Activated CD8-positive, alpha-beta T cell treated with anti-CD3 and anti-CD28 coated beads, Interleukin-2, amount 10 ng/mL, durations not matched to agents 7 days and 5 days (primary cell): ENCODE data around the gene IMPG1. TPM values are rescaled to one million over a fixed set of nuclear protein-coding genes. Genes with fewer than 3 reads are reported as not detected.

Source experiments
- ATAC-seq: fragments of 150-1000 bp; cut with Tn5 transposase; one replicate; pipeline ENCODE4 v1.10.0; 2021; ENCODE audit warnings: moderate library complexity
- CTCF ChIA-PET: fragments of 350-600 bp; sonication (Branson Sonifier 250); formaldehyde crosslinking; loops from one replicate; lab custom pipeline; 2021; ENCODE audit warnings: antibody characterized with exemption; lab: Charles Lee
- POLR2A ChIA-PET: fragments of 350-600 bp; sonication (Branson Sonifier 250); formaldehyde crosslinking; loops from one replicate; lab custom pipeline; 2021; ENCODE audit warnings: antibody characterized with exemption; lab: Charles Lee
- DNase-seq: peaks from one replicate; pipeline ENCODE4 v3.0.0-alpha.2; 2020
- H3K27ac Mint-ChIP-seq: one replicate; pipeline ENCODE4 v1.8.0; 2021; ENCODE audit warnings: mild to moderate bottlenecking, mixed read lengths
- H3K27me3 Mint-ChIP-seq: one replicate; pipeline ENCODE4 v1.8.0; 2021; ENCODE audit warnings: low read depth, mixed read lengths
- H3K36me3 Mint-ChIP-seq: one replicate; pipeline ENCODE4 v1.8.0; 2021; ENCODE audit warnings: low read depth, mixed read lengths
- H3K4me1 Mint-ChIP-seq: one replicate; pipeline ENCODE4 v1.8.0; 2021; ENCODE audit warnings: low read depth, mixed read lengths
- H3K4me3 Mint-ChIP-seq: one replicate; pipeline ENCODE4 v1.8.0; 2021; ENCODE audit warnings: mild to moderate bottlenecking, mixed read lengths
- H3K9me3 Mint-ChIP-seq: one replicate; pipeline ENCODE4 v1.8.0; 2022; ENCODE audit warnings: mixed read lengths; ENCODE audit not compliant: insufficient read depth
- total RNA-seq, 2 experiments: library from RNA; stranded (reverse); gene quantifications; one replicate each; pipeline ENCODE4 v1.2.3, GENCODE V29; 2021

The IMPG1 gene
- not detected for total RNA-seq

DNA sequence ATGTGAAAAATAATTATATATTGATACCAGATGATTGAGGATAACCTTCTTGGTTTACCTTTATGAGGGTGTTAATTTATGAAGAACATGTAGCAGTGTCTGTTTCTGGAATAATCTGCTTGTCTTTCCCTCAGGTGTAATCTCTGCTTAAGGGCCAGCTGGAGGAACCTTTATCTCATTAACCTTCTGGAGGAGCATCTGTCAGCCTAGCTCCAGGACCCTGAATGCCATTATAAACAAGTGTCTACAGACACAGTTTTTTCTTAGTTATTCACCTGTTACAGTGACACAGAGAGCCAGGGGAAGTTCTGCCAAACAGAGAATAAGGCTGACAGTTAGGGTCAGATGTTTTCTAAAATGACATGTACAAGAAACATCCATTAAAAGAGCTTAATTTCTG is at the start of gene IMPG1:
TSS of gene IMPG1 (minus strand) at position 101 of the 400 bp plus-strand sequence. CDS start 174 bp downstream, outside the sequence.
- no peak within 1 kb of the TSS for H3K4me3 Mint-ChIP-seq
- CTCF ChIA-PET = no interaction called here
- no peaks in the 10 kb centered on the region for H3K27me3 Mint-ChIP-seq
- POLR2A ChIA-PET = no interaction called here
- DNase-seq = no peak
- ATAC-seq = no peak
- no peaks in the 10 kb centered on the region for H3K4me1 Mint-ChIP-seq
- no peak within 1 kb of the TSS for H3K27ac Mint-ChIP-seq
- no peaks in the 10 kb centered on the region for H3K36me3 Mint-ChIP-seq
- peaks cover 16% of the 10 kb centered on the region for H3K9me3 Mint-ChIP-seq

- no peak for DNase-seq
- no peak overlapping the region for H3K27ac Mint-ChIP-seq
- CTCF ChIA-PET = no interaction called here
Observed at GRCh38 chr6:76120302-76120701, 47.8 kb upstream of the IMPG1 start.

DNA sequence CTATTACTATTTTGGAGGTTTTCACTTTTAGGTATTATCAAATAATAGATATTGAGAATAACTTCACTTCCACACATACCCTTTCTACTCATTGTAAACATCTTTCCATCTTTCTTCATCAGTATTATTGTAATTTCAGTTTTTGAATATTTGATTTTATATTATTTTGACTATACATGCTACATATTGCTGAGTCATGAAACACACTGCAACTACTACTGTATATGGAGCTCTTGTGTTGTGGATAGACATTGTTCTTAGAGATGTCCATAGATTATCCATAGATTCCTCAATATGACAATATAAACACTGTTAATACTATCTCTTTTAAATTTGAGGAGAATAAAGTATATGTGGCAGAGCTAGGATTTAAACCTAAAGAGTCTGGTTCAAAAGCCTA is 819 bp upstream of the IMPG1 start:
- Mint-ChIP-seq H3K27ac (no peak overlapping the region), H3K4me1 (no peaks in the 10 kb centered on the region), H3K36me3 (no peaks in the 10 kb centered on the region), H3K27me3 (no peaks in the 10 kb centered on the region), H3K4me3 (no peak overlapping the region), H3K9me3 (peaks cover 16% of the 10 kb centered on the region)
- DNase-seq (no peak), ATAC-seq (no peak)
- POLR2A ChIA-PET = no interaction called here
- CTCF ChIA-PET = no interaction called here

More at GRCh38 chr6:76120302-76120701, 47.8 kb upstream of the IMPG1 start:
- POLR2A ChIA-PET = no interaction called here
- Mint-ChIP-seq H3K9me3 (peaks cover 8% of the 10 kb centered on the region), H3K4me1 (no peaks in the 10 kb centered on the region), H3K36me3 (no peaks in the 10 kb centered on the region), H3K27me3 (no peaks in the 10 kb centered on the region), H3K4me3 (no peak overlapping the region)
- no peak for ATAC-seq

GRCh38 chr6:76057469-76057868 is 15.0 kb downstream of the IMPG1 start:
- Mint-ChIP-seq H3K27me3 (no peaks in the 10 kb centered on the region), H3K9me3 (peaks cover 12% of the 10 kb centered on the region), H3K36me3 (no peaks in the 10 kb centered on the region), H3K27ac (no peak overlapping the region), H3K4me1 (no peaks in the 10 kb centered on the region), H3K4me3 (no peak overlapping the region)
- ChIA-PET POLR2A (no interaction called here), CTCF (no interaction called here)
- ATAC-seq = no peak
- DNase-seq = no peak

DNA sequence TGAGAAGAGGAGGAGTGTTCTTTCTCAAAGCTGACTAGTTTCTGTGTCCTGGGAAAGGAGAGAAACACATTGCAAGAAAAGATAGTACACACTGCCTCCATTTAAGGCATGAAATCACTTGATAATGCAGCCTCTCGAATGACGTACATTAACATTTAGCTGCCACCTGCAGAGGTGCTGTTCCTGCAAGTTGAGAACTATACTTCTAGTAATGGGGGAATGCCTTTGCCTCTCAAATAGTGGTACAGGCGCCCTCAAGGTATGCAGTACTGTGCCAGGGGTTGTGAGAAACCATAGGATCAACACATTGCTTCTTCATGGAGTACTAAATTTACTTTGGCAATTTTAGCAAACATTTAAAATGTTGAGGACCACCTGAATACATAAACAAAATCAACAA is 20.1 kb downstream of the IMPG1 start:
- CTCF ChIA-PET = no interaction called here
- POLR2A ChIA-PET = no interaction called here
- H3K27ac Mint-ChIP-seq = no peak overlapping the region
- H3K4me3 Mint-ChIP-seq = no peak overlapping the region
- H3K36me3 Mint-ChIP-seq = no peaks in the 10 kb centered on the region
- H3K9me3 Mint-ChIP-seq = peaks cover 7% of the 10 kb centered on the region
- H3K27me3 Mint-ChIP-seq = no peaks in the 10 kb centered on the region
- no peak for DNase-seq
- no peaks in the 10 kb centered on the region for H3K4me1 Mint-ChIP-seq
- no peak for ATAC-seq

- DNase-seq (no peak), ATAC-seq (no peak)
- Mint-ChIP-seq H3K4me1 (no peaks in the 10 kb centered on the region), H3K4me3 (no peak overlapping the region), H3K27ac (no peak overlapping the region), H3K9me3 (no peaks in the 10 kb centered on the region), H3K27me3 (no peaks in the 10 kb centered on the region), H3K36me3 (no peaks in the 10 kb centered on the region)
- ChIA-PET POLR2A (no interaction called here), CTCF (no interaction called here)
Observed at GRCh38 chr6:76043690-76044089, 28.8 kb downstream of the IMPG1 start.

- Mint-ChIP-seq H3K4me3 (no peak overlapping the region), H3K9me3 (peaks cover 4% of the 10 kb centered on the region), H3K27ac (no peak overlapping the region), H3K27me3 (no peaks in the 10 kb centered on the region), H3K4me1 (no peaks in the 10 kb centered on the region), H3K36me3 (no peaks in the 10 kb centered on the region)
- ChIA-PET POLR2A (no interaction called here), CTCF (no interaction called here)
- ATAC-seq (no peak), DNase-seq (no peak)
Observed at GRCh38 chr6:76035713-76036112, 36.7 kb downstream of the IMPG1 start.

- CTCF ChIA-PET = no interaction called here
- POLR2A ChIA-PET = no interaction called here
- Mint-ChIP-seq H3K27me3 (no peaks in the 10 kb centered on the region), H3K4me1 (no peaks in the 10 kb centered on the region), H3K9me3 (peaks cover 25% of the 10 kb centered on the region), H3K4me3 (no peak overlapping the region), H3K27ac (no peak overlapping the region), H3K36me3 (peaks cover 3% of the 10 kb centered on the region)
- DNase-seq (no peak), ATAC-seq (no peak)
Observed at GRCh38 chr6:76026101-76026500, 46.4 kb downstream of the IMPG1 start.

DNA sequence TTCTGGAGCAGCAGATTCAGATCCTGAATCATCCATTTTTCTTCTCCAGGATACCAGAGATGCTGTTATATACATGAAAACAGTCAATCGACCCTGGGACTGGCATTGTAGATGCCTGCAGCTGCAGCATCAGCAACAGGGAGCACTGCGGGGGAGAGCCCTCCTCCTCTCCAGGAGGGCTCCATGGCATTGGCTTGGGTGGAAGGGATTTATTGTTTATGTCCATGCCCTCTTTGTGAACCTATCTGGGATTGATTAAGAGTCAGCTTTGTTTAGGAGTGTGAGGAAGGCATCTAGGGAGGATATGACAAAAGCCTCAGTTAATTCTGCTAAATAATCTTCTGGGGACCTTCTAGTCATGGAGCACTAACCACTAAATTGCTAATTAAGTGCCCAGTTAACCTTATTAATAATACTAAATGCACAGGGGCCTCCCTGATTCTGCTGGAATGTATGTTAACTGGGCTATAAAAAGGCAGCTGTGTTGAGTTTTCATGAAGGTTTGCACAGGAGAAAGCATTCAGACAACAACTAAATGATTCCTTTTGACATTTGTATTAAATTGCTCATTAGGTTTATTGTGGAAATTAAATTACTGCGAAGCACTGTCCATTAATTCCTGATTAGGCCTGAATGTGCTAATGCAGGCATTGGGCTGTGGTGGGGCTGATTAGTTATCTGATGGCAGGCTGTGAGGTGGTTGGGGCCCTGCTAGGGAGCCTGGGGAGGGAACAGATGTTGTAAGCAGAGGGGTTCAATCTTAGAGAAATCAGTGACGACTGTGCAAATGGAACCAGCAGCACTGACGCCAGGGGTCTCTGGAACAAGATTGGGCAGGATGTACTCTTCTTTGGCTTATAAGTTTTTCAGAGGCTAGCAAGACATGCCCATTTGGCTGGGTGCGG is 57.6 kb downstream of the IMPG1 start:
- ATAC-seq (no peak), DNase-seq (no peak)
- Mint-ChIP-seq H3K4me3 (no peak overlapping the region), H3K27me3 (no peaks in the 10 kb centered on the region), H3K27ac (no peak overlapping the region), H3K36me3 (no peaks in the 10 kb centered on the region), H3K4me1 (no peaks in the 10 kb centered on the region), H3K9me3 (no peaks in the 10 kb centered on the region)
- ChIA-PET CTCF (interaction anchor here (1.3 kb wide), 1 partner anchor 121 kb away, joined by 3 read pairs; no protein-coding TSS in a partner anchor), POLR2A (no interaction called here)

GRCh38 chr6:76004202-76004601 is 68.3 kb downstream of the IMPG1 start:
- POLR2A ChIA-PET = no interaction called here
- no peaks in the 10 kb centered on the region for H3K9me3 Mint-ChIP-seq
- no peaks in the 10 kb centered on the region for H3K36me3 Mint-ChIP-seq
- no peak for DNase-seq
- ATAC-seq = no peak
- no peaks in the 10 kb centered on the region for H3K4me1 Mint-ChIP-seq
- no peaks in the 10 kb centered on the region for H3K27me3 Mint-ChIP-seq
- CTCF ChIA-PET = no interaction called here
- no peak overlapping the region for H3K27ac Mint-ChIP-seq
- no peak overlapping the region for H3K4me3 Mint-ChIP-seq

DNA sequence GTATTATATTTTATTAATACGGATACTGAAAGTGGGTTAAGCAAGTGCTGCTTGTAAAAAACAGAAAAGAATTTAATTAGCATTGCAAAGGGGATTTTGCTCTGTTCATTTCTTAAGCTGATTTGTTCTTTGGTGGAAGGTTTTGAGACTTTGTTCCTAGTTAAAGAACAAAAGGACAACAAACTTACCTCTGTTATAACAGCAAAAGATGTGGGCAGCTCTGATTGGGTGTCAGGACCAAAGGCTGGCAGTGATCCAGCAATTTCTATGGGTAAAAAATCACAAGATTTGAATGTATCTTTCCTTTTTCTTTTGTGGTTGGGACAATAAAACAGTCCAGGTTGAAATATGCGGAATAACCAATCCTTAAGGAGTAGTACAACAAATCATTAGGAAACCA is 68.8 kb downstream of the IMPG1 start:
- ChIA-PET CTCF (no interaction called here), POLR2A (no interaction called here)
- no peaks in the 10 kb centered on the region for H3K36me3 Mint-ChIP-seq
- no peaks in the 10 kb centered on the region for H3K4me1 Mint-ChIP-seq
- H3K27ac Mint-ChIP-seq = no peak overlapping the region
- ATAC-seq = no peak
- H3K9me3 Mint-ChIP-seq = no peaks in the 10 kb centered on the region
- H3K4me3 Mint-ChIP-seq = no peak overlapping the region
- no peaks in the 10 kb centered on the region for H3K27me3 Mint-ChIP-seq
- no peak for DNase-seq

DNA sequence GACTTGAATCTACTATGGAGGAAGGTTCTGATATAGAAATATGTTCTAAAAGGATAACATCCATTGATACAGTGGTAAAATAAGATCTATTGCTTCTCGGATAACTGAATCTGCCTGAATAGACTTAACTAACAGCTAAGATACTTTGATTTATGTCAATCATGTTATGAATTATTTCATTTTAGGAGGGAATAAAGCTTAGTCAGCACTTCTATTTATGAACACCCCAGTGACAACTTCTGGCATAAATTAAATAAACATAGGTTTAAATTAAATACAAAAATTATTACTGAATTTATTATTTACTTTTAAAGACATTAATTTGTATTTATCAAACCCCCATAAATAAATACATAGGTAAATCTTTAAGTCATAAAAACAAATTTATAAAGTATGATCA is 69.3 kb downstream of the IMPG1 start:
- H3K4me3 Mint-ChIP-seq = no peak overlapping the region

More for the DNA sequence above, 69.3 kb downstream of the IMPG1 start:
- Mint-ChIP-seq H3K4me1 (no peaks in the 10 kb centered on the region), H3K27me3 (no peaks in the 10 kb centered on the region), H3K27ac (no peak overlapping the region), H3K36me3 (no peaks in the 10 kb centered on the region), H3K9me3 (no peaks in the 10 kb centered on the region)
- no peak for ATAC-seq
- POLR2A ChIA-PET = no interaction called here
- CTCF ChIA-PET = no interaction called here
- DNase-seq = no peak
